Prostate gland (tissue), 2 donors: ENCODE results near the gene ULK1. TPM values are rescaled to one million over a fixed set of nuclear protein-coding genes. Genes with fewer than 3 reads are reported as not detected.
A peak's percentile ranks its signal among the peaks of the same experiment; 100 is the strongest.
"Not testable (repeated sequence)": the region's sequence is repeated elsewhere in the genome, so short reads cannot be mapped to it uniquely, and the experiment has no call there.

Experiments used
- DNase-seq: peaks from one replicate; pipeline ENCODE4 v3.0.0-alpha.2; 2019; ENCODE audit warnings: low spot score
- H3K27ac ChIP-seq, 2 donors: fragments of 200-600 bp; sonication (generic); 2 replicates each; pipeline ENCODE4 v1.5.1; 2017 to 2019
- H3K27me3 ChIP-seq: fragments of 200-600 bp; sonication (generic); replicated peaks from 2 replicates; pipeline ENCODE4 v1.5.1; 2019; ENCODE audit not compliant: insufficient read depth
- H3K36me3 ChIP-seq, 2 donors: fragments of 200-600 bp; sonication (generic); 1 replicate in 1 of 2; 2 replicates in 1 of 2; pipeline versions ENCODE4 v1.5.1 to v1.8.1; 2017 to 2019
- H3K4me1 ChIP-seq: fragments of 200-600 bp; sonication (generic); replicated peaks from 2 replicates; pipeline ENCODE4 v1.5.1; 2019
- H3K4me3 ChIP-seq, 2 donors: fragments of 200-600 bp; sonication (generic); 2 replicates each; pipeline ENCODE4 v1.5.1; 2017 to 2019
- H3K9me3 ChIP-seq: fragments of 200-600 bp; sonication (generic); 2 replicates; pipeline ENCODE4 v1.5.1; 2017
- POLR2A ChIP-seq: fragments of 450-650 bp; IDR thresholded peaks from one replicate; pipeline ENCODE4 v1.6.1; 2016; ENCODE audit warnings: antibody characterized with exemption, mild to moderate bottlenecking
- POLR2AphosphoS5 ChIP-seq: sonication (generic); formaldehyde crosslinking; IDR thresholded peaks from one replicate; pipeline ENCODE4 v1.6.1; 2017; ENCODE audit warnings: antibody characterized with exemption
- WGBS: methylation state at CpG from one replicate; pipeline ENCODE4 v1.1.5; 2018; 5-methylcytosine and 5-hydroxymethylcytosine counted together
- intact Hi-C: fragments of 100-400 bp; cut with DNase I; formaldehyde crosslinking; loops from one replicate; pipeline ENCODE4 v1.14.2; 2022
- total RNA-seq, 2 donors: library from RNA; depleted of rRNA; stranded (reverse); fragments of >200 nt; gene quantifications; one replicate each; pipeline ENCODE4 v1.1.0, GENCODE V29; 2016
- TF ChIP-seq, protein P1 (sequence below), 4 experiments: fragments of 200-600 bp in 2 of 4; fragments of 450-650 bp in 2 of 4; sonication (generic) in 2 of 4; IDR thresholded peaks; 1 replicate in 3 of 4; 2 replicates in 1 of 4; pipeline ENCODE4 v1.5.1; 2016 to 2019; ENCODE audit warnings: antibody characterized with exemption in 4 of 4, mild to moderate bottlenecking in 2 of 4, moderate library complexity in 2 of 4

Gene ULK1
- total RNA-seq, 2 donors from 2014 or later, result 26.2 to 62.5 TPM

DNA sequence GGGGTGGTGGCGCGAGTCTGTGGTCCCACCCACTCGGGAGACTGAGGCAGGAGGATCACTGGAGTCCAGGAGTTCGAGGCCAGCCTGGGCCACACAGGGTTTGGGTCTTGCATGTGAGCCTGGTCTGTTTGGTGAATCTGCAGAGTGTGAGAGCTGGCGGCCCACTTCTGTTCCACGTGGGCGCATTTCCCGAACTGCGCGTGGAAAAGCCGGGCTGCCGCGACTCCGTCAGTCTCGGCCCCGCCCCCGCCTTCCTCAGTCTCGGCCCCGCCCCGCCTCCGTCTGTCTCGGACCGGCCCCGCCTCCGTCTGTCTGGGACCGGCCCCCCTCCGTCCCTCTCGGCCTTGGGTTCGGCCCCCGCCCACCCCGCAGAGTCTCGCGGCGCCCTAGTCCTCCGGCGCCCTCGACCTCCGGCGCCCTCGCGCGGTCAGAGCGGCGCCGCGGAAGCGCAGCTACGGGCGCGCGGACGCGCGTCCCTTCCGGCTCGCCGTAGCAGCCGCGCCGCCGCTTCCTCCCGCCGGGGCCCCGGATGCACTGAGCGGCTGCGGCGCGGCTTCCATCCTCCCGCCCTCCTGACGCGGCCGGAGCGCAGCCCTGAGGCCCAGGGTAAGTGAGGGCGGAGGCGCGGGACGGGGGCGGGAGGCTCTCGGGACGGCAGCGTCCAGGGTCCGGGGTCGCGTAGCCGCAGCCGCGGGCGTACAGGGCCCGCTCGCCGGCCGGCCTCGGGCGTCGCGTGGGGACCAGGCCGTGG lies 55.2 kb downstream of the ULK1 start, which contains the start of gene EP400:
EP400 (plus strand) TSS at position 512 of the 751 bp plus-strand sequence. CDS start 10,678 bp downstream, outside the sequence.
- H3K36me3 ChIP-seq, result no peaks in the 10 kb centered on the region
- intact Hi-C loops, result loop anchor here (1.0 to 2.0 kb wide), 2 partner anchors 19 to 53 kb away; no protein-coding TSS in a partner anchor
- TF ChIP-seq POLR2A (peak; percentile 35), POLR2AphosphoS5 (peak; percentile 26)
- TF ChIP-seq, protein P1, sequence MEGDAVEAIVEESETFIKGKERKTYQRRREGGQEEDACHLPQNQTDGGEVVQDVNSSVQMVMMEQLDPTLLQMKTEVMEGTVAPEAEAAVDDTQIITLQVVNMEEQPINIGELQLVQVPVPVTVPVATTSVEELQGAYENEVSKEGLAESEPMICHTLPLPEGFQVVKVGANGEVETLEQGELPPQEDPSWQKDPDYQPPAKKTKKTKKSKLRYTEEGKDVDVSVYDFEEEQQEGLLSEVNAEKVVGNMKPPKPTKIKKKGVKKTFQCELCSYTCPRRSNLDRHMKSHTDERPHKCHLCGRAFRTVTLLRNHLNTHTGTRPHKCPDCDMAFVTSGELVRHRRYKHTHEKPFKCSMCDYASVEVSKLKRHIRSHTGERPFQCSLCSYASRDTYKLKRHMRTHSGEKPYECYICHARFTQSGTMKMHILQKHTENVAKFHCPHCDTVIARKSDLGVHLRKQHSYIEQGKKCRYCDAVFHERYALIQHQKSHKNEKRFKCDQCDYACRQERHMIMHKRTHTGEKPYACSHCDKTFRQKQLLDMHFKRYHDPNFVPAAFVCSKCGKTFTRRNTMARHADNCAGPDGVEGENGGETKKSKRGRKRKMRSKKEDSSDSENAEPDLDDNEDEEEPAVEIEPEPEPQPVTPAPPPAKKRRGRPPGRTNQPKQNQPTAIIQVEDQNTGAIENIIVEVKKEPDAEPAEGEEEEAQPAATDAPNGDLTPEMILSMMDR (IDR thresholded peaks at IDR 0.05), result peak; percentile 34 to 76 (median 70)
- no peaks in the 10 kb centered on the region for H3K27me3 ChIP-seq
- DNase-seq, result peak; percentile 95
- no peaks in the 10 kb centered on the region for H3K4me1 ChIP-seq
- H3K9me3 ChIP-seq, result no peaks in the 10 kb centered on the region
- peak within 1 kb of the TSS; percentile 98 to 99 for H3K4me3 ChIP-seq
- peak within 1 kb of the TSS; percentile 63 to 75 for H3K27ac ChIP-seq
- 2% methylated on average over 80 of the region's 97 CpGs for WGBS

DNA sequence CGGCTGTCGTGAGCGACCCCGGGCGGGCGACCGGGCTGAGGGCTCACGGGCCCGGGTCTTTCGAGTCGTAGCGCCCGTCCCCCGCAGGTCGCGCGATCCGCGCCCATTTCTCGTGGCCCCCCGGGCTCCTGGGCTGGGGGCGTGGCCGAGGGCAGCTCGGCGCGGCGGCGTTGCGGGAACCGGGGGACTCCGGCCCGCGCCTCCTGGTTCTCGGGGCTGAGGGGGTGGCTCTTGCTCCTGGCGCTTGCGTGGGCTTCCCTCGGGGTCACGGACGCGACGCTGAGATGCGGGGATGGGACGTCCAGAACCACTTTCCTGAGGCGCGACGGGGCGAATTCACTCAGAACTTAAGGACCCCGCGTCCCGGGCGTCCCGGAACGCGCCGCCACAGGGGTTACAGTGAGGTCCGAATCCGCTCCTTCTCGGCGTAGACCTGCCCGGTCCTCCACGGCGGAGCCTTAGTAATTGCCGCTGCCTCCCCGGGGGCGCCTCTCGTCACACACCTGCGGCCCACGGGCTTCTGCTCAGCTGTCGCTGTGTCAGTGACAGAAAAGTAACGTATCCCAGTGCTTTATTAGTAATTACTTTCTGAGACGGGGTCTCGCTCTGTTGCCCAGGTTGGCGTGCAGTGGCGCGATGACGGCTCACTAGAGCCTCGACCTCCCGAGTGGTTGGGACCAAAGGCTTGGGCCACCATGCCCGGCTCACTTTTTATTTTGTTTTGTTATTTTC lies 55.9 kb downstream of the ULK1 start:
- no peaks in the 10 kb centered on the region for H3K4me1 ChIP-seq
- intact Hi-C loops, result no loop called here

DNA sequence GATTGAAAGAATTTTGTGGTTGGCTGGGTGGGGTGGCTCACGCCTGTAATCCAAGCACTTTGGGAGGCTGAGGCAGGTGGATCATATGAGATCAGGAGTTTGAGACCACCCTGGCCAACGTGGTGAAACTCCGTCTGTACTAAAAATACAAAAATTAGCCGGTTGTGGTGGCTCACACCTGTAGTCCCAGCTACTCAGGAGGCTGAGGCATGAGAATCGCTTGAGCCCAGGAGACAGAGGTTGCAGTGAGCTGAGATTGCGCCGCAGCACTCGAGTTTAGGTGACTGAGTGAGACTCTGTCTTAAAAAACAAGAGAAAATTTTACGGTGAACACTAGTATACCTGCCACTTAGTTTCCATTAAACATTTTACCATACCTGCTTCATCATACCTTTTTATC lies 59.4 kb downstream of the ULK1 start:
- H3K4me3 ChIP-seq, H3K4me1 ChIP-seq, H3K27ac ChIP-seq, H3K9me3 ChIP-seq, H3K27me3 ChIP-seq, DNase-seq, H3K36me3 ChIP-seq, intact Hi-C loops: not testable (repeated sequence)
- WGBS, result 95% methylated on average over 9 of the region's 9 CpGs

More for the DNA sequence above, 55.9 kb downstream of the ULK1 start:
- DNase-seq, result no peak
- Histone ChIP-seq H3K27ac (peak overlapping the region; percentile 63 to 75), H3K9me3 (no peaks in the 10 kb centered on the region), H3K27me3 (no peaks in the 10 kb centered on the region), H3K36me3 (no peaks in the 10 kb centered on the region), H3K4me3 (peak overlapping the region; percentile 98 to 99)
- under 1% methylated on average over 42 of the region's 79 CpGs for WGBS
- no peak for TF ChIP-seq POLR2A
- no peak for TF ChIP-seq POLR2AphosphoS5
- TF ChIP-seq, protein P1 (IDR thresholded peaks at IDR 0.05), result no peak

DNA sequence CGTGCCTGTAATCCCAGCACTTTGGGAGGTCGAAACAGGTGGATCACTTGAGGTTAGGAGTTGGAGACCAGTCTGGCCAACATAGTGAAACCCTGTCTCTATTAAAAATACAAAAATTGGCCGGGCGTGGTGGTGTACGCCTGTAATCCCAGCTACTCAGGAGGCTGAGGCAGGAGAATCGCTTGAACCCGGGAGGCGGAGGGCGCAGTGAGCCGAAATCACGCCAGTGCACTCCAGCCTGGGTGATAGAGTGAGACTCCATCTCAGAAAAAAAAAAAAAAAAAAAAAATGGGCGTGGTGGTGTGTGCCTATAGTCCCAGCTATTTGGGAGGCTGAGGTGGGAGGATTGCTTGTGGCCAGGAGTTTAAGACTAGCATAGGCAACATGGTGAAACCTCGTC lies 60.0 kb downstream of the ULK1 start:
- H3K27ac ChIP-seq, intact Hi-C loops, H3K36me3 ChIP-seq, H3K9me3 ChIP-seq, H3K27me3 ChIP-seq, H3K4me1 ChIP-seq, H3K4me3 ChIP-seq, DNase-seq: not testable (repeated sequence)
- WGBS, result 93% methylated on average over 13 of the region's 13 CpGs

DNA sequence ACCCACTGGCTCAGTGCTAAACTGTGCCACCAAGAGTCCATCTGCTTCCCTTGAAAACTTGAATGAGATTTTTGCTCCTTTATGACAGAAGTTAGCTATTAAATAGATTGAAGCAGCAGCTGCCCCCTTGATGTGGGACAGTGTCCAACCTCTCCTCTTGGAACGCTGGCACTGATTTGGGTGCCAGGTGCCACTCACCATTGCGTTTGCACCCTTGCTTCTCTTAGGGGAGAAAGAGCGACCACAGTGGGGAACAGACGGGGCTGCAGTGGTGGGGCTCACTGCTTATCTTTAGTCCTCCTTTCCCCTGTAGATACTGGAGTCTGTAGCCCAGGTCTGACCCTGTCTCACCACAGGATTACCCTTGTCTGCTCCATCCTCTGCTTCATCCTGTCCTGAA lies 64.7 kb downstream of the ULK1 start:
- Histone ChIP-seq H3K4me3 (no peak overlapping the region), H3K36me3 (peaks cover 0 to 3% of the 10 kb centered on the region in 2 donors), H3K4me1 (no peaks in the 10 kb centered on the region), H3K27me3 (no peaks in the 10 kb centered on the region), H3K9me3 (no peaks in the 10 kb centered on the region), H3K27ac (no peak overlapping the region)
- DNase-seq, result no peak
- WGBS, result 65% methylated on average over 4 of the region's 4 CpGs
- TF ChIP-seq POLR2A (no peak), POLR2AphosphoS5 (no peak)
- TF ChIP-seq, protein P1 (IDR thresholded peaks at IDR 0.05), result no peak
- intact Hi-C loops, result no loop called here
